ENCODE data around the gene XPNPEP1. TPM values are rescaled to one million over a fixed set of nuclear protein-coding genes. Genes with fewer than 3 reads are reported as not detected.

The XPNPEP1 gene
- total RNA-seq, result 74.8 and 93.2 TPM in 2 replicates

- intact Hi-C loops (cut with micrococcal nuclease), result loop anchor here (1.0 to 5.0 kb wide), 12 partner anchors 8 to 994 kb away; partner anchors contain the start of genes BBIP1, PDCD4 and SHOC2
These were observed at the start of gene XPNPEP1 for GRCh38 chr10:109922976-109923921. TSS of gene XPNPEP1 (minus strand) at chr10:109923511. CDS start at chr10:109923433, 78 bp downstream.

GRCh38 chr10:109972372-109973001 lies 49.2 kb upstream of the XPNPEP1 start:
- intact Hi-C loops (cut with micrococcal nuclease), result no loop called here

- intact Hi-C loops (cut with micrococcal nuclease), result no loop called here
These were observed 48.3 kb upstream of the XPNPEP1 start for GRCh38 chr10:109971634-109972033.

GRCh38 chr10:109969760-109970346 lies 46.5 kb upstream of the XPNPEP1 start:
- intact Hi-C loops (cut with micrococcal nuclease), result no loop called here

- intact Hi-C loops (cut with micrococcal nuclease), result no loop called here
These were observed 45.8 kb upstream of the XPNPEP1 start for GRCh38 chr10:109968953-109969759.

- intact Hi-C loops (cut with micrococcal nuclease), result no loop called here
These were observed 44.4 kb upstream of the XPNPEP1 start for GRCh38 chr10:109967739-109968088.

GRCh38 chr10:109966961-109967738 lies 43.8 kb upstream of the XPNPEP1 start:
- intact Hi-C loops (cut with micrococcal nuclease), result no loop called here

- intact Hi-C loops (cut with micrococcal nuclease), result no loop called here
These were observed 41.0 kb upstream of the XPNPEP1 start for GRCh38 chr10:109964318-109964717.

- intact Hi-C loops (cut with micrococcal nuclease), result no loop called here
These were observed 40.1 kb upstream of the XPNPEP1 start for GRCh38 chr10:109963439-109963838.

GRCh38 chr10:109962247-109962646 lies 38.9 kb upstream of the XPNPEP1 start:
- intact Hi-C loops (cut with micrococcal nuclease), result no loop called here

- intact Hi-C loops (cut with micrococcal nuclease), result no loop called here
These were observed 38.1 kb upstream of the XPNPEP1 start for GRCh38 chr10:109961174-109962001.

GRCh38 chr10:109960682-109961081 lies 37.4 kb upstream of the XPNPEP1 start:
- intact Hi-C loops (cut with micrococcal nuclease), result no loop called here

GRCh38 chr10:109959259-109960145 lies 36.2 kb upstream of the XPNPEP1 start:
- intact Hi-C loops (cut with micrococcal nuclease), result no loop called here

GRCh38 chr10:109958059-109958458 lies 34.7 kb upstream of the XPNPEP1 start:
- intact Hi-C loops (cut with micrococcal nuclease), result no loop called here

GRCh38 chr10:109957092-109957797 lies 33.9 kb upstream of the XPNPEP1 start:
- intact Hi-C loops (cut with micrococcal nuclease), result loop anchor here (2.0 kb wide), 1 partner anchor 52 kb away; no protein-coding TSS in a partner anchor

GRCh38 chr10:109956454-109957091 lies 33.3 kb upstream of the XPNPEP1 start:
- intact Hi-C loops (cut with micrococcal nuclease), result loop anchor here (1.0 to 2.0 kb wide), 2 partner anchors 52 to 72 kb away; no protein-coding TSS in a partner anchor

- intact Hi-C loops (cut with micrococcal nuclease), result no loop called here
These were observed 30.5 kb upstream of the XPNPEP1 start for GRCh38 chr10:109953766-109954165.

Measured in T-helper 1 cell treated with Interleukin-12 subunit alpha and Interleukin-12 subunit beta and Interleukin-4 antibody, amounts not matched to agents 30 ng/mL and 1 ng/mL, for 36 hours (primary cell).